HG03342 (cell line): ENCODE data around the gene CXXC5.

Experiments
- ATAC-seq: cut with Tn5 transposase; IDR thresholded peaks from one replicate; pipeline ENCODE4 v1.9.1; 2021; ENCODE audit warnings: mild to moderate bottlenecking, moderate library complexity; ENCODE audit not compliant: unreplicated experiment

Gene CXXC5

GRCh38 chr5:139690803-139691629, 42.9 kb downstream of the CXXC5 start:
- no peak for ATAC-seq

DNA sequence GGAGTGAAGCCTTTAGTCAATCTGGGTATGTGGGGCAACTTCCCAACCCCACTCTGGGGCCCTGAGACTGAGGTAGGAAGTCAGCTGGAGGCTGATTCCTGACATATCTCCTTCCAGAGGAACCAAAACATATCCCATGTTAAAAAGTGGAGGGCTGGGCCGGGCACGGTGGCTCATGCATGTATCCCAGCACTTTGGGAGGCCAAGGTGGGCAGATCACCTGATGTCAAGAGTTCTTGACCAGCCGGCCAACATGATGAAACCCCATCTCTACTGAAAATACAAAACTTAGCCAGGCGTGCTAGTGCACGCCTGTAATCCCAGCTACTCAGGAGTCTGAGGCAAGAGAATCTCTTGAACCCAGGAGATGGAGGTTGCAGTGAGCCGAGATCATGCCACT, 44.0 kb downstream of the CXXC5 start:
- no peak for ATAC-seq

GRCh38 chr5:139692679-139693308, 44.6 kb downstream of the CXXC5 start:
- ATAC-seq: no peak

GRCh38 chr5:139693676-139694364, 45.7 kb downstream of the CXXC5 start:
- ATAC-seq: no peak

DNA sequence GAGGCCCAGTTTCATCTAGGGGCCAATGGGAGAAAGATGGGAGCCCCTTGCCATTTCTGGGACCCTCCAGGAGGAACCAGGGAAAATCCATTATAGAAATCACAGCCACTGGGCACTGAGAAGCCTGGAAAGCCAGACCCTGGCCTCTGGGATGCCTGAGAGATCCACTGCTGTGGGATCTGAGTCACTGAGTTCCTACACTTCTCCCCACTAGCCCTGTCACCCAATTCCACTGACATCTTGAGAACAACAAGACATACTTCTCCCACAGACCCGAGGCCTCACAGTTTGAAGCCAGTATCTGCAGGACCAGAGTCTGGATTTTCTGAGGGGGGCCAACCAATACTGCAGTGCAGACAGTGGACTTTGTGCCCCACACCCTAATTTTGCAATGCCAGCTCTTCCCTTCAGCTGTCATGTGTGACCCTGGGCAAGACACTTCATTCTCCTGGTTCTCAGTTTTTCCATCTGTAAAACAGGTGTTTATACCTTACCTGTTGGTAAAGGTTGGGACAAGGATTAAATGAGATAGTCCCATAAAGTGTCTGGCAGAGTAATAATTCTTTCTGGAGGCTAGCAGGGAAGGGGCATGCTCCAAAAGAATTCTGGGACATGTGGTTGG, 46.5 kb downstream of the CXXC5 start:
- ATAC-seq: no peak

- no peak for ATAC-seq
Observed at GRCh38 chr5:139695178-139695573, 47.0 kb downstream of the CXXC5 start.

- ATAC-seq: no peak
Observed at GRCh38 chr5:139696167-139696893, 48.2 kb downstream of the CXXC5 start.

DNA sequence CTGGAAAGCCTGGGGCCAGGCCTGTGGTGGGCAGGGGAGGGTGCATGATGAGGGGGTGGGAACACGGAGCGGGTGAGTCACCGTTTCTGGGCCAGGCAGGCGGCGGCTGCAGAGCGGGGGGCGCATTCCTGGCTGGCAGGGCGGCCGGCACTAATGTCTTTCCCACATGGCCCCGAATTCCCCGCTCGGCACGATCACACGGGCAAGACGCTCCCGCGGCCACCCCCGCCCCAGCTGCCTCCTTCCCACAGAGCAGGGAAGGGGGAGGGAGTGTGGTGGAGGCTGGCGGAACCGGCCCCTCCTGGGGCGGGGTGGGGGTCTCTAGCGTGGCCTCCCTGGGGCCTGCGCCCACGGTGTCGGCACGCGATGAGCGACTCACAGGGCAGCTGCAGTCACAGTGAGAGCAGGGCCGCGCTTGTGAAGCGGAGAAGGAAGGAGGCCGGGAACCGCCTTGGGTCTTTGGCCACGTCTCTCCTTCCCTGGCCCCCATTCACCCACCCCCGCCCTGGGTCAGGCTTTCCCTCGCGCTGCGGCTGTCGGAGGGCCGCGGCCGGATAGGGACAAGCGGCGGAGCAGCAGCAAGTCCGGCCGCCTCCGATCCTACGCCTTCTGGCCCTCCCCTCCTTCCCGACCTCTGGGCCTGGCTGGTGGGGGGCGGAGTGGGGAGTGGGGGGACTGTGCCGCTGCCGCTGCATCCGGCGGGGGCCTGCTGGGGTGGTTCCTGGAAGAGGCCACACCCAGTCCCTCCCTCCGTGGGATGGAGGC, 48.9 kb downstream of the CXXC5 start:
- ATAC-seq: no peak

DNA sequence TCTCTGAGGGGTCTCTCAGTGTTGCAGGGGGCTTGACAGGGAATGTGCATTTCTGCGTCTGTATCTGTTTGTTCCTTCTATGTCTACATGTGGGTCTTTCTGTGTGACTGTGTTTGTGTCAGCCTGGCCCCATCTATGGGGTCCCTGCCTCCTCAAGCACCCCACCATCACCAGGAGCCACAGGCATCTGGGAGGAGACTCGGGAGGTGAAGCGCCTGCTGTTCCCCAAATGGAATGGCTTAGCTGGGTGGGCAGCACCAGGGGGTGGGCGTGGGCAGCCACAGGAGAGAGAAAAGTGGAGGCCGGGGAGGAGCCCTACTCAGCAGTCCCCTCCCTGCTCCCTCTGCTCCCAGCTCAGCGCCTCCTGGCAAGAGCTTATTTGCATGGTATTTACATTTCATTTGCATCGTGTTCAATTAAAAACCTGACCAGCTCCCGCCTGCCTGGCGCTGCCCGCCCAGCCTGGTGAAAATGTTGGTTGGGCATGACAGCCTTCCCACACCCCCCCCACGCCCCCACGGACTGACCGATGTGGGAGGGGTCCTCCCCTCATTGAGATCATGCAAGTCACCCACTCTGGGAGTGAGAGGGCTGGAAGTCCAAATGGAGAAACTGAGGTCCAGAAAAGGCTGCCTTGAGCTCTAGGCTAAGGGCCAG, 50.5 kb downstream of the CXXC5 start:
- ATAC-seq: no peak

DNA sequence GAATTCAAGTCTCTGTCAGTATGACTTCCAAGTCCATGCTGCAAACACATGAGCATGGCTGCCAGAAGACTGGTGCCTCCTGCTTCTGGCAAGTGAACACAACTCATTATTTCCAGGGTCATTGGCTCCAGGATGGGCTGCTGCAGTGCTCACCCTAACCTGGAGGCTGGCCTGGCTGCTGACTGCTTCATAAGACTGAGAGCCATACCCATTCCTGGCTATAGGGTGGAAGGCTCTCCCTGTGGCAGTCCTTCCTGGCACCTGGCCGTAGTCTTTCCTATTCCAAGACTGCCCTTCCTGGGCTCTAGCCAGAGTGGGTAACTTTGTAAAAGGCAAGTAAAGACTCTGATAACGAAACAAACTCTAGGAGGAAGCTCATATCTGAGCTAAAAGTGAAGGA, 51.2 kb downstream of the CXXC5 start:
- ATAC-seq: no peak

DNA sequence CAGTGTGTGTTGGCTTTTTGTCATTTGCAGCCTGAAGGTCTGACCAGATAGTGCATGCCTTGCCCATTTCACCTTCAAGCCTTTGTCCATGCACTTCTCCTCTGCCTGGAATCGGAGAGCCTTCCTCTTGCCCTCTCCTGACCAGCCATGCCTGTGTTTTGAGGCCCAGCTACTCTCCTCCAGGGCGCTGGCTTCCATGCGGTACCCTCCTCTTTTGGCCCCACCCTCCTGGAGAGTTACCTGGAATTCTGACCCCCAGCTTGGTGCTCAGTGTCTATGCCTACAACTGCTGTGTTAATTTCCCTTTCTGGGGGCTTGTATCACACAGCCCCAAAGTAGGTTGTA, 52.5 kb downstream of the CXXC5 start:
- no peak for ATAC-seq

GRCh38 chr5:139701056-139701741, 53.0 kb downstream of the CXXC5 start:
- ATAC-seq: no peak

DNA sequence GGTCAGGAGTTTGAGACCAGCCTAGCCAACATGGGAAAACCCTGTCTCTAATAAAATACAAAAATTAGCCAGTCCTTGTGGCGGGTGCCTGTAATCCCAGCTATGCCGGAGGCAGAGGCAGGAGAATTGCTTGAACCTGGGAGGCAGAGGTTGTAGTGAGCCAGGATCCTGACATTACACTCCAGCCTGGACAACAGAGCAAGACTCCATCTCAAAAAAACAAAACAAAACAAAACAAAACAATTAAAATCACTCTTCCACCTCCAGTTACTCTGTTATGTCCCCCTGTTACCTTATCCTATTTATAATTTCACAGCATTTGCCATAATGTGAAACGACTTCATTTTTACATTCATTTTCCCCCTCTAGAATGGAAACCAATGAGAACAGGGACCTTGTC, 54.4 kb downstream of the CXXC5 start:
- ATAC-seq: no peak

DNA sequence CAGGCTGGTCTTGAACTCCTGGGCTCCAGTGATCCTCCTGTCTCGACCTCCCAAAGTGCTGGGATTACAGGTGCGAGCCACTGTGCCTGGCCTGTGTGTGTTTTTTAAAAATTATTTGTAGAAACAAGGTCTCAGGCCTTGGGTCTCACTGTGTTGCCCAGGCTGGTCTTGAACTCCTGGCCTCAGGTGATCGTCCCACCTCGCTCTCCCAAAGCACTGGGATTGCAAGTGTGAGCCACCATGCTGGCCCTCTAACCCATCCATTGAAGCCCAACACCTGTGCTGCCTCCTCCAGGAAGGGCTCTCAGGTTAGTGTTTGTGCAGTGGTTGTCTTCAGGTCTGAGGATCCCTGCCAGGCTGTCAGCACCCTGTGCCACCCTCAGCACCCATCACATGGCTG, 56.6 kb downstream of the CXXC5 start:
- ATAC-seq: no peak

GRCh38 chr5:139705191-139705590, 57.0 kb downstream of the CXXC5 start:
- no peak for ATAC-seq

DNA sequence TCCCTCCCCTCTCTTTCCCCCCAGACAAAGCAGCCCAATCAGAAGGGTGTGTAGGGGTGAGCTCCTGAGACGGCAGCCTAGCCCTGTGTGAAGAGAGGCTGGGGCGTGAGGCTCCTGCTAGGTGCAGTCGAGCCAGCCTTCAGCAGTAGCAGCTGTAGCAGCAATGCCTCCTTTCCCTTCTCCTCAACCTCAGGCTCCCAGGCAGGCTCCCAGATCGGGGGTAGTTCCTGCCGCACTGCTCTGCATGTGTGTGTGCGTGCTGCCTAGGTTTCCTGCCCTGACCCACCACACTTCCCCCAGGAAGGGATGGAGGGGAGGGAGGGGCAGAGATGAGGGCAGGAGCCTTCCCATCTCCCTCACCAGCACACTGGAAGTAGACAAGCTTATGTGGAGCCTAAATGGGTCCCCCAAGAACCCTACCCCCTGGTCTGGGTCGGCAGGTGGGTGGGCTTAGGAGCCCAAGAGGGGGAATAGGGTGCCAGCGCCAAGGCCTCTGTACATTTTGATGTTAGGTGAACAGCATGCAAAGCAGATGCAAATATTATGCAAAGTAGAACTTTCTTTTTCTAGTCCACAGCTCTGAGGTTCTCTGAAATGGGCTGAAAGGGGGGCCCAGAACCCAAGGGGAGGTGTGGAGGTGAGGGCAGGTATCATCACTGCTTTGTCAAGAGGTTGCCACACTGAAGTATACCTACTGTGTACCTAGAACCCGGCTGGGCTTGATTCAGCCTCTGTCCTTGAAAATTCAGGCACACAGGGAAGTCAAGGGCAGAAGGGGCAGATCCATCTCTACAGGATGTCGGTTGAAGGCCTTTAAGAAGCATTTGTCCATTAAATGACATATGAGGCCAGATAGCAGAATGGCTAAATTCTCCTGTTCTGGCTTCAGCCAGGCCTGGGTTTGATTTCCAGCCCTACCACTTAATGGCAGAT, 57.8 kb downstream of the CXXC5 start:
- ATAC-seq: no peak

GRCh38 chr5:139707445-139708003, 59.4 kb downstream of the CXXC5 start:
- no peak for ATAC-seq

DNA sequence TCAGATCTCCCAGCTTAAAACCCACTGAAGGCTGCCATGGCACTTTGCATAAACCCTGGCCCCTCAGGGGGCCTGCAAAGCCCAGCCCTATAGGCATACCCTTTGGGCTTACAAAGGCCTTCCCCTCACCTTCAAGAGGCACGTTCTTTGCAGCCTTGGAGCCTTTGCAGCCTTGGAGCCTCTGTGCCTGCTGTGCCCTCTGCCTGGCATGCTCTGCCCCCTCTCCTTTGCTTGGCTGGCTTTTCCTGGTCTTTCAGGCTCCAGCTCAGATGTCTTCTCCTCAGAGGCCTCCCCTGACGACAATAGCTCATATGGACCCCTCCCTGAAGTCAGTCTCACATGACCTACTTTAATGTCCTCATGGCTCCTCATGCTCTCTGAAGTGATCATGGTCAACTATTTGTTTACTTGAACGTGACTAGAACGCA, 60.3 kb downstream of the CXXC5 start:
- no peak for ATAC-seq
